Astrocyte of the spinal cord (primary cell): Measurements from ENCODE around the gene TRAPPC3.

ENCODE experiments used
- DNase-seq: peaks from one replicate; pipeline ENCODE4 v3.0.0; 2011; ENCODE audit warnings: low read depth, low spot score
- H3K4me3 ChIP-seq: 2 replicates; pipeline ENCODE4 v1.5.1; 2011; ENCODE audit warnings: low read depth, mild to moderate bottlenecking, low read length, moderate library complexity
- CTCF ChIP-seq: IDR thresholded peaks from 2 replicates; pipeline ENCODE4 v1.5.1; 2012; ENCODE audit warnings: low read depth, mild to moderate bottlenecking, low read length, inconsistent platforms
- in situ Hi-C: cut with HindIII; loops from 2 replicates; pipeline ENCODE4 v1.10.0; 2017; ENCODE audit warnings: low sequenced_read_pairs

The TRAPPC3 gene

DNA sequence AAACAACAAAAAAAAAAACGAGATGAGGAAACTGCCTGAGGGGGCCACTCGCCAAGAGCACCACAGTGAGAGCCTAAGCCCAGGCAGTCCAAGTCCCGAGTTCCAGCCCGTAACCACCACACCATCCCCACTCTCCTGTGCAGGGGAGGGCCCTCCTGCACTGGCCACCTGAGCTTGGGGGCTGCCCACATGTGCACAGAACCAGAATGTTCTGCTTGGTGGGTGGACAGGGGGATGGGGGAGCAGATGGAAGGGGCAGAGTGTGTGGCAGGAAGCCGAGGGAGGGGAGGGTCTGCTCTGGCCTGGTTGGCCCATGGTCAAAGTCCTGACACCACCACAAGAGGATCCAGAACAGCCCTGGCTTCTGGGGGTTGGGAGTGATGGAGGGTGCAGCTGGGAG, 43.0 kb downstream of the TRAPPC3 start:
- no peak for DNase-seq
- in situ Hi-C loops, result no loop called here
- H3K4me3 ChIP-seq, result no peak overlapping the region
- TF ChIP-seq CTCF, result no peak

GRCh38 chr1:36101546-36101945, 47.7 kb downstream of the TRAPPC3 start:
- no peak for DNase-seq
- no peak overlapping the region for H3K4me3 ChIP-seq
- TF ChIP-seq CTCF, result no peak
- in situ Hi-C loops, result no loop called here

- H3K4me3 ChIP-seq, result no peak overlapping the region
- in situ Hi-C loops, result no loop called here
- DNase-seq, result no peak
- no peak for TF ChIP-seq CTCF
Measured at GRCh38 chr1:36100376-36100775, 48.9 kb downstream of the TRAPPC3 start.

DNA sequence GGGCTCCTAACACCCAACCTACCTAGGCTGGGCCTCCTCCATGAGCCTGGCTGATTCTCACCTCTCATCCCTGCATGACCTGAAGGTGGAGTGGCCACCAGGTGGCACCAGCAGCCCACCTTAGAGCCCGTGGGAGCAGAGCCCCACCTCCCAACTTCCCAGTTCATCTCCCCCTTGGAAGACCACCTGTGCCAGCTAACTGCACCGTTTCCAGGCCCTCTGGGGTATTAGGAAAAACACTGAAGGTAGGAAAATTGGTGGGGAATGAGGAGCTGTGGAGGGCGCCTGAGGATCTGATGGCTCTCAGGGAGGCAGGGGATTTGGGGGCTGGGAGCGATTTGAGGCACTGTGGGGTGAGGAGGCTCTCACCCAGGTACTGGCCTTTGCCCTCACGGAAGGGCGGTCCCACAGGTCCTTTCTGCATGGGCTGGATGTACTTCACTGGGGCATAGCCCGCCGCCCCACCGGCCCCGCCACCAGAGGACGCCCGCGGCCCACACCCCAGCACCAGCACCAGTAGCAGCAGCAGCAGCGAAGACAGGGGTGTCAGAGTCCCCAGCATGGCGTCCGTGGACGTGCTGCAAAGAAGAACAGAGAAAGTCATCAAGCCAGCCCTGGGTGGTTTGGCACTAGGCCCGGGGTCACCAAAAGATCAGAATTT, 49.5 kb downstream of the TRAPPC3 start:
- in situ Hi-C loops, result no loop called here
- peak; percentile 76 for DNase-seq
- TF ChIP-seq CTCF, result peak; percentile 84
- H3K4me3 ChIP-seq, result no peak overlapping the region

- no peak for DNase-seq
- no peak overlapping the region for H3K4me3 ChIP-seq
- no peak for TF ChIP-seq CTCF
- in situ Hi-C loops, result no loop called here
Measured at GRCh38 chr1:36098650-36099365, 50.5 kb downstream of the TRAPPC3 start.

DNA sequence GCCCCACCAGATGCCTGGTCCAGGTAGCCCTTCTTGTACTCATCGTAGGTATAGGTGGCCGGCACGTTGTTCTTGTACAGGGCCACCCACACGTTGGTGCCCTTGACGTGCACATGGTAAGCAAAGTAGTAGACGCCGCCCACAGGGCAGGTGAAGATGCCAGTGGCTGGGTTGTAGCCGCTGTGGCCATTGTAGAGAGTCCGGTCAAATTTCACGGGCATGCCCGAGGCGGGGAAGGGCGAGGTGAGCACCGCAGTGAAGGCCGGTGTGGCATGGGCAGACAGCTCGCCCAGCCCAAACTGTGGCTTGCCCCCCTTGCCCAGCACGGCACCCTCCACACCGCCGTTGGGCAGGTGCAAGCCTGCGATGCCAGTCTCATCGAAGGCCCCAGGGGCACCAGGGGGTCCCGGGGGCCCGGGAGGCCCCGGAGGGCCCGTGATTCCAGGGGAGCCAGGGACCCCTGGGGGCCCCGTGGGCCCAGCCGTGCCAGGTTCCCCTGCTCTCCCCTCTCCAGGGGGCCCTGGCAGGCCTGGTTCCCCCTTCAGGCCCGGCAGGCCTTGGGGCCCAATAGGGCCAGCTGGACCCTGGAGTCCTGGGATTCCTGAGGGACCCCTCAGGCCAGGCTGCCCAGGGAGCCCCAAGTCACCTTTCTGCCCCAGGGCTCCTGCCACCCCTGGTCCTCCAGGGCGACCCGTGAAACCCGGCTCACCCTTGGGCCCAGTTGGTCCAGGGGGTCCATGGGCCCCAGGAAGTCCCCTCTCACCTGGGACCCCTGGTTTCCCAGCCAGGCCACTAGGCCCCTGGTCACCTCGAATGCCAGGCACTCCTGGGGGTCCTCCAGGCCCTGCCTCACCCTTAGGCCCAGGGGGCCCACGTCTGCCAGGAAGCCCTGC, 51.3 kb downstream of the TRAPPC3 start:
- no peak for TF ChIP-seq CTCF
- in situ Hi-C loops, result no loop called here
- DNase-seq, result no peak
- H3K4me3 ChIP-seq, result no peak overlapping the region
